Gastroesophageal sphincter (tissue), 3 donors: ENCODE results near the gene CXXC5.

Source experiments
- EP300 ChIP-seq: sonication (generic); formaldehyde crosslinking; IDR thresholded peaks from one replicate; pipeline ENCODE4 v1.6.1; 2017; ENCODE audit warnings: antibody characterized with exemption, mild to moderate bottlenecking
- POLR2A ChIP-seq, 2 donors: fragments of 450-650 bp; IDR thresholded peaks; one replicate each; pipeline ENCODE4 v1.6.1; 2017; ENCODE audit warnings: antibody characterized with exemption in 2 of 2, mild to moderate bottlenecking in 2 of 2, moderate library complexity in 1 of 2
- POLR2AphosphoS5 ChIP-seq: sonication (generic); formaldehyde crosslinking; IDR thresholded peaks from one replicate; pipeline ENCODE4 v1.6.1; 2017; ENCODE audit warnings: antibody characterized with exemption
- TF ChIP-seq, protein P1 (sequence below), 4 experiments: fragments of 200-600 bp in 2 of 4; fragments of 450-650 bp in 2 of 4; sonication (generic) in 1 of 4; IDR thresholded peaks; one replicate each; pipeline ENCODE4 v1.5.1; 2017 to 2019; ENCODE audit warnings: antibody characterized with exemption in 4 of 4, mild to moderate bottlenecking in 2 of 4, moderate library complexity in 2 of 4

- TF ChIP-seq, protein P1, sequence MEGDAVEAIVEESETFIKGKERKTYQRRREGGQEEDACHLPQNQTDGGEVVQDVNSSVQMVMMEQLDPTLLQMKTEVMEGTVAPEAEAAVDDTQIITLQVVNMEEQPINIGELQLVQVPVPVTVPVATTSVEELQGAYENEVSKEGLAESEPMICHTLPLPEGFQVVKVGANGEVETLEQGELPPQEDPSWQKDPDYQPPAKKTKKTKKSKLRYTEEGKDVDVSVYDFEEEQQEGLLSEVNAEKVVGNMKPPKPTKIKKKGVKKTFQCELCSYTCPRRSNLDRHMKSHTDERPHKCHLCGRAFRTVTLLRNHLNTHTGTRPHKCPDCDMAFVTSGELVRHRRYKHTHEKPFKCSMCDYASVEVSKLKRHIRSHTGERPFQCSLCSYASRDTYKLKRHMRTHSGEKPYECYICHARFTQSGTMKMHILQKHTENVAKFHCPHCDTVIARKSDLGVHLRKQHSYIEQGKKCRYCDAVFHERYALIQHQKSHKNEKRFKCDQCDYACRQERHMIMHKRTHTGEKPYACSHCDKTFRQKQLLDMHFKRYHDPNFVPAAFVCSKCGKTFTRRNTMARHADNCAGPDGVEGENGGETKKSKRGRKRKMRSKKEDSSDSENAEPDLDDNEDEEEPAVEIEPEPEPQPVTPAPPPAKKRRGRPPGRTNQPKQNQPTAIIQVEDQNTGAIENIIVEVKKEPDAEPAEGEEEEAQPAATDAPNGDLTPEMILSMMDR (IDR thresholded peaks at IDR 0.05) = no peak
- no peak for TF ChIP-seq POLR2AphosphoS5
- TF ChIP-seq POLR2A (IDR thresholded peaks at IDR 0.05) = no peak
- no peak for TF ChIP-seq EP300
These were observed 51.2 kb downstream of the CXXC5 start for GRCh38 chr5:139699351-139699750.
